NCI-H1048 (cell line): ENCODE measurements around the gene KIF23.
"Not testable (repeated sequence)": the region's sequence is repeated elsewhere in the genome, so short reads cannot be mapped to it uniquely, and the experiment has no call there.

ENCODE experiments used
- DNase-seq: peaks from one replicate; lab custom pipeline; 2025; lab: John Stamatoyannopoulos, UW

The KIF23 gene

DNA sequence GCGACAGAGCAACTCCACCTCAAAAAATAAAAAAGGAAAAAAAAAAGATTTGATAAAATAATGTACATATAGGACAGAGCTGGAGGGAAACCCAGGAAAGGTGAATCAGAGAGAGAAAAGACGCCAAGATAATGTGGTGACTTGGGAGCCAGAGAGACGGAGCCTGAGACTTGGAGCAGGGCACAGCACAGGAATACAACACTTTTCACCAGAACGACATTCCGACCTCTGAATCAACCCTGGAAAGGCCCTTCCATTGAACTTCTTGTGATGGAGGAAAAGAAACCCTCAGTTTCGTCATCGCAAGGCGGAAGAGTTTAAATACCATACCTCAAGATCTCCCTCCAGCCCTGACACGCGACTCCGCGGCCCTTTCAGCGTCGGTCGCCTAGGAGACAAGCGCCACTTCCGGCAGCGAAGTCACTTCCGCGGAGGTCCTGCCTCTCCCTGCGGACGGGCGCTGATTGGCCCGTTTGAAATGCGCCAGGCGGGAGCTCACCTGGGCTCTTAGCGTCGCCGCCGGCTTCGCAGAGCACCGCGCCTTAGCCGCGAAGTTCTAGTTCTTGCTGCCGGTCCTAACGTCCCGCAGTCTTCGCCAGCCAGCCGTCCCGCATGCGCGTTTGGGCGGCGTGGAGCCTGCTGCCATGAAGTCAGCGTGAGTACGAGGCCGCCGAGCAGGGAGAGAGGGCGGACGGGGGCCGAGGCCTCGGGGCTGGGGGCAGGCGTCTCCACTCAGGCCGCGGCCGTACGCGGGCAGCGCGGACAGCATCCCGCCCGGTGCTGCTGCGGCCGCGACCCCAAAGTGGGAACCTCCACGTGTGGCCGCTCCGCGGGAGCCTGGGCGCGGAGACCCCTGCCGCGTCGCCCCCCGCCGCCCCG lies at the start of gene KIF23:
Gene KIF23 (plus strand): TSS at position 528 of the 879 bp plus-strand sequence. CDS start 117 bp downstream, at position 645.
- DNase-seq, result peak; percentile 88

GRCh38 chr15:69367236-69367635 lies 46.9 kb upstream of the KIF23 start:
- DNase-seq, result no peak

DNA sequence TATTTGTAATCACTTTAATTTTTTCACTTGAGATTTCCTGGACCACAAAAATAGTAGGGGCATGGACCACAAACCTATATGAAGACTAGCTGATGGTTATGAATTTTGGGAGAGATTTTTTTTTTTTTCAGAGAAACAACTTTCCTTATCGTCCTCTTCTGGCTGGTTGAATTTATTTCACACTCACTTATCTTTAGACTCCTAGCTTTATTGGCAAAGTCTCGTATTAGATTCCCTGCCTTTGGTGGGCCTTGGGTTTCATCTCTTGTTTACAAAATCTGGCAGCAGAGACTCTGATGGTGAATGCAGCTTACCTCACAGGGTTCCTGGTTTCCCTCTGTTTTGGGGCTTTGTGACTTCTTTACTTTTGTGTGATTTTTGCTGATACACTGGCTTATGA lies 44.5 kb upstream of the KIF23 start:
- no peak for DNase-seq

- no peak for DNase-seq
These were observed 40.7 kb upstream of the KIF23 start for GRCh38 chr15:69373406-69373805.

- DNase-seq, result no peak
These were observed 38.9 kb upstream of the KIF23 start for GRCh38 chr15:69375151-69375790.

DNA sequence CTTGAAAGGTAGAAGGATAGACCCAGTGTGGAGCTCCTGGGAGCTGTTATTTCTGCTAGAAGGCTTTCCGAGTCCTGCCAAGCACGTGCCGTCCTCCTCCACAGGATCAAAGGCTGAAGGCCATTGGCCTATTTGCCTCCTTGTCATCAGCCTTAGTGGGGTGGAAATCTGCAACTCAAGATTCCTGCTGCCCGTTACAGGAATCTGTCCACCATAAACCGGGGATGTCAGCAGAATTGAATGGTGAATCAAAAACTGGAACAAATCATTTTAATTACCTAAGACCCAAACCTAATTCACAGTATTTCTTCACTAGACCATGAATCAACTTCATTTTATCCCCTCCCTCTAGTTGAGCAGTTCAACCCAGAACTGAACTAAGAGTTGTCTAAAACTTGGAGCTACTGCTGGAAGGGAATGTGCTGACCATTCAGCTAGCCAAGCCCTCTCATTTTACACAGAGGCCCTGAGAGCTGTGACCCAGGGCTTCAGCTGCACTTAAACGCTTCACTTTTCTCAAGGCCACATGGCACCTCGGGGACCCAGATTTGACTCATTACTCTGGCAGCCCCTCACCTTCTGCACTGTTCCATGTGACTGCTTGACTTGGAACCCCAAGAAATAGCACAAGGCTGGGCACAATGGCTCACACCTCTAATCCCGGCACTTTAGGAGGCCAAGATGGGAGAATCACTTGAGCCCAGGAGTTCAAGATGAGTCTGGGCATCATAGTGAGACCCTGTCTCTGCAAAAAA lies 36.8 kb upstream of the KIF23 start:
- no peak for DNase-seq

- no peak for DNase-seq
These were observed 33.9 kb upstream of the KIF23 start for GRCh38 chr15:69380100-69380725.

GRCh38 chr15:69380726-69381105 lies 33.4 kb upstream of the KIF23 start:
- DNase-seq, result no peak

- DNase-seq, result not testable (repeated sequence)
These were observed 32.0 kb upstream of the KIF23 start for GRCh38 chr15:69382176-69382575.

DNA sequence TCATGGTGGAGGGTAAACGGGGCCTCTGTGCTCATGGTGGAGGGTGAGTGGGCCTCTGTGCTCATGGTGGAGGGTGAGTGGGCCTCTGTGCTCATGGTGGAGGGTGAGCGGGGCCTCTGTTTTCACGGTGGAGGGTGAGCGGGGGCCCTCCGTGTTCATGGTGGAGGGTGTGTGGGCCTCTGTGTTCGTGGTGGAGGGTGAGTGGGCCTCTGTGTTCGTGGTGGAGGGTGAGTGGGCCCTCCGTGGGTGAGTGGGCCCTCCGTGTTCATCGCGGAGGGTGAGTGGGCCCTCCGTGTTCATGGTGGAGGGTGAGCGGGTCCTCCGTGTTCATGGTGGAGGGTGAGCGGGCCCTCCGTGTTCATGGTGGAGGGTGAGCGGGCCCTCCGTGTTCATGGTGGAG lies 30.1 kb upstream of the KIF23 start:
- not testable (repeated sequence) for DNase-seq

- no peak for DNase-seq
These were observed 29.2 kb upstream of the KIF23 start for GRCh38 chr15:69384626-69385598.

DNA sequence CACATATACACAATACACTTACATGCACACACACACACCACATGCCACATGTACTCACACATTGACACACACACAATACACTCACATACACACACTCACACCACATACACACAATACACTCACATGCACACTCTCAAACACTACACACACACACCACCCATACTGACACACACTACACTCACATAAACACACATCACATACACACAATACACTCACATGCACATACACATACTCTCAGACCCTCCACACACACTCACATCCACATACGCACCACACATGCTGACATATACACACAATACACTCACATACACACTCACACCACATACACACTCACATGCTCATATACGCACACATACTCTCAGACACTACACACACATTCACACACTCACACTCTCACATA lies 28.3 kb upstream of the KIF23 start:
- DNase-seq, result no peak

- no peak for DNase-seq
These were observed 27.9 kb upstream of the KIF23 start for GRCh38 chr15:69386284-69386683.

GRCh38 chr15:69388260-69388705 lies 25.9 kb upstream of the KIF23 start:
- DNase-seq, result no peak

- no peak for DNase-seq
These were observed 24.7 kb upstream of the KIF23 start for GRCh38 chr15:69389426-69389825.

DNA sequence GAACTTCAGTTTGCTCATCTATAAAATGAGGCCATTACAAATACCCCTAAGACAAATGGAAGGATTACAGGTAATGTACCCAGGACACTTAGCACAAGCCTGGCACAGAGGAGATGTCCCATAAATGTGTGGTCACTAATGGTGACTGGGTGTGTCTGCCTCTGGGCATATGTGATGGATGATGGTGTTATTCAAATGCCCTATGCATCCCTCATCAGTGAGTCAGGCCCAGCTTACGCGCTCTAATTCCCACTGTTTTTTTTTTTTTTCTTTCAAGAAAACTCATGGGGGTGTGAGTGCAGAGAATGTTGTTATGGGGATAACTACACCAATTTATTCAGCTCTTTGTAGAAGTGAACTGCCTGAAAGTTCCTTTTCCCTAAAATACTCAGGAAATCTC lies 23.6 kb upstream of the KIF23 start:
- DNase-seq, result no peak

DNA sequence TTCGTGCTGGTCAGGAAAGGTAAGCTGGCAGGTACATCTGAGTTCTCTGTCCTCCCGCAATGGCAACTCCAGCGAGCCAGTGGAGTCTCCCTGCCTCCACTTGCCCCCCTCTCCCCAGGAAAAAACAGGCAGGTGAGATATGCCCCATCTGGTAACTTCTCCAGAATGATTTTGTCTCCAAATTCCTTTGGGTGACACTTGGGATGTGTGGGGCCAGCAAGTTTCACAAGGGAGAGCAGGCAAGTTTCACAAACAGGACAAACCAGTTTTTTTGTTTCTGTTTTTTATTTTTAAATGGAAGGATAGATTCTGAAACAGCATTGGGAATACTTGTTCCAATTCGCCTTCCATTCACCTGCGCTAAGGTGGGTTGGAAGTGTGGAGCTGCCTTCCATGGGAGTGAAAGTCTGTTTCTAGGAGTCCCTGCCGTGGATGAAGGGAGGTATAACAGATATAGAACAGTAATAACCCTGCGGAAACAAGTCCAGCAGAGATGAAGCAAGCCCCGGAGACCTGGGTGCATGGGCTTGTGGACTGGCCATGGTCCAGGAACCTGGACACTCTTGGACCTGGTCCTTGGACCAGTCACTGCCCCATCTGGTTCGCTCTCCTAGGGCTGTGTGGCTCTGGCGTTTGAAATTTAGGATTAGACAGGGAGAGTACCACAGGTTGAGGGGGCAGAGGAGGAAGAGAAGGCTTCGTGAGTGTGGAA lies 22.9 kb upstream of the KIF23 start:
- no peak for DNase-seq

DNA sequence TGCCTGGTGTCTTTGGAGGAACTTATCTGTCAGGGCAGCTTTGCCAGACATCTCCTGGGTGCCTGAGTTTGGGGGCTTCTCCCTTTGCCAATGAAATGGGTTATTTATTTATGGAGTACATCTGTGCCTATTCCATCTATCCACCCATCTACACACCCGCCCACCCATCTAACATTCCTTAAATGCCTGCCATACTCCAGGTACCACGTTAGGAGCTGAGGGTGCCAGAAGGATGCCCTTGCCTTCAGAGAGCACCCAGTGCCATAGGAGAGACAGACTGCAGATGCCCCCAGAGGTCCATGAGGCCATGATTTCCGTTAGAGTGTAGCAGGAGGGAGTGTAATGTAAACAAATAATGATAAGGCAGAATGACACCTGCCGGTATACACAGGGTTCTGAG lies 21.8 kb upstream of the KIF23 start:
- no peak for DNase-seq

GRCh38 chr15:69393831-69394491 lies 20.2 kb upstream of the KIF23 start:
- DNase-seq, result no peak
